C4-2B (cell line): ENCODE measurements around the gene SORBS2.

Source experiments
- ZFX ChIP-seq: fragments of 450-650 bp; IDR thresholded peaks from 2 replicates; pipeline ENCODE4 v1.6.1; 2017
- TF ChIP-seq, protein P1 (sequence below): fragments of 450-650 bp; conservative IDR thresholded peaks from 2 replicates; pipeline ENCODE4 v1.5.1; 2017; ENCODE audit warnings: mild to moderate bottlenecking

GRCh38 chr4:185671066-185671465 is 140.9 kb downstream of the SORBS2 start:
- TF ChIP-seq, protein P1, sequence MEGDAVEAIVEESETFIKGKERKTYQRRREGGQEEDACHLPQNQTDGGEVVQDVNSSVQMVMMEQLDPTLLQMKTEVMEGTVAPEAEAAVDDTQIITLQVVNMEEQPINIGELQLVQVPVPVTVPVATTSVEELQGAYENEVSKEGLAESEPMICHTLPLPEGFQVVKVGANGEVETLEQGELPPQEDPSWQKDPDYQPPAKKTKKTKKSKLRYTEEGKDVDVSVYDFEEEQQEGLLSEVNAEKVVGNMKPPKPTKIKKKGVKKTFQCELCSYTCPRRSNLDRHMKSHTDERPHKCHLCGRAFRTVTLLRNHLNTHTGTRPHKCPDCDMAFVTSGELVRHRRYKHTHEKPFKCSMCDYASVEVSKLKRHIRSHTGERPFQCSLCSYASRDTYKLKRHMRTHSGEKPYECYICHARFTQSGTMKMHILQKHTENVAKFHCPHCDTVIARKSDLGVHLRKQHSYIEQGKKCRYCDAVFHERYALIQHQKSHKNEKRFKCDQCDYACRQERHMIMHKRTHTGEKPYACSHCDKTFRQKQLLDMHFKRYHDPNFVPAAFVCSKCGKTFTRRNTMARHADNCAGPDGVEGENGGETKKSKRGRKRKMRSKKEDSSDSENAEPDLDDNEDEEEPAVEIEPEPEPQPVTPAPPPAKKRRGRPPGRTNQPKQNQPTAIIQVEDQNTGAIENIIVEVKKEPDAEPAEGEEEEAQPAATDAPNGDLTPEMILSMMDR: no peak
- TF ChIP-seq ZFX: no peak
